Activated CD4-positive, alpha-beta T cell treated with anti-CD3 and anti-CD28 coated beads, Interleukin-2, Interleukin-4, amounts not matched to agents 100 ng/mL and 50 ng/mL, durations not matched to agents 16 hours and 8 hours (primary cell): ENCODE data around the gene ICA1L.
"Not testable (repeated sequence)": the region's sequence is repeated elsewhere in the genome, so short reads cannot be mapped to it uniquely, and the experiment has no call there.

Experiments used
- DNase-seq: peaks from one replicate; pipeline ENCODE4 v3.0.0-alpha.2; 2020; ENCODE audit warnings: low spot score

Gene ICA1L

DNA sequence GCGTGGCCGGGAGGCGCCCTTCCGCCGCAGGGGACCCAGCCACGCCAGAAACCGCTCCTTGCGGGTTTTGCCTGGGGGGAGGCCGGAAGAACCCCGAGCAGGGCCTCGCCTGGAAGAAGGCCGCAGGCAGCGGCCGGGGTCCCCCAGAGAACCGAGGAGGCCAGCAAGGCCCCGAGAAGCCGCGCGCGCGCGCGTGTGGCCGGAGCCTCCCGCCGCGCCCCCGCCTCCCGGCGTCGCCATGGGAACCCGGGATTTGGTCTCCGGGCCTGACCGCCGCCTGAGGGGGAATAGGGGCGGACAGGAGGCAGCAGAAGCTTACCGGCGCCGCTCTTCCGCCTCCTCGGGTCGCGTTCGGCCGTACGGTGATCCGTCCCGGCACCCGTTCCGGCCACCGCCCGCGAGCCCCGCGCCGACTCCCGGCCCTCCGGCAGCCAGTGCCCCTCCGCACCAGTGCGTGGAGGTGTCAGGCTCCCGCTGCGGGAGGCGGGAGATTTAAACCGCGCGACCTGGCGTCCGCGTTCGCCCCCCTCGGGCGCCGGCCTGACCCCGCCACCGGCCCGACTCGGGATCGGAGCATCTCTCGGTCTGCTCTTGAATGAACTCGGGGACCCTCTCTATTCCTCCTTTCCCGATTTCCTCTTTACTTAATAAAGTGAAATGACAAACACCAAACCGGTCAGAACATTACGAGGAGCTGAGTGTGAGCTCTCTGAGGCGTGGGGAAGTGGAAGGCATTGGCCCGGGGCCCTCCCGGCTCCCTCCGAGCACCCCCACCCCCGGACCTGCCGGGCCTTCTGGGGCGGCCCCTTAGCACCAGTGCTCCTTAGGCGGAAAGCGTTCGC, at the start of gene ICA1L:
Gene ICA1L, minus strand, starts transcription at position 467 of the 842 bp plus-strand sequence. CDS start 42,757 bp downstream, outside the sequence.
- DNase-seq, result peak; percentile 34

- no peak for DNase-seq
These were observed 47.3 kb upstream of the ICA1L start for GRCh38 chr2:202918860-202919259.

DNA sequence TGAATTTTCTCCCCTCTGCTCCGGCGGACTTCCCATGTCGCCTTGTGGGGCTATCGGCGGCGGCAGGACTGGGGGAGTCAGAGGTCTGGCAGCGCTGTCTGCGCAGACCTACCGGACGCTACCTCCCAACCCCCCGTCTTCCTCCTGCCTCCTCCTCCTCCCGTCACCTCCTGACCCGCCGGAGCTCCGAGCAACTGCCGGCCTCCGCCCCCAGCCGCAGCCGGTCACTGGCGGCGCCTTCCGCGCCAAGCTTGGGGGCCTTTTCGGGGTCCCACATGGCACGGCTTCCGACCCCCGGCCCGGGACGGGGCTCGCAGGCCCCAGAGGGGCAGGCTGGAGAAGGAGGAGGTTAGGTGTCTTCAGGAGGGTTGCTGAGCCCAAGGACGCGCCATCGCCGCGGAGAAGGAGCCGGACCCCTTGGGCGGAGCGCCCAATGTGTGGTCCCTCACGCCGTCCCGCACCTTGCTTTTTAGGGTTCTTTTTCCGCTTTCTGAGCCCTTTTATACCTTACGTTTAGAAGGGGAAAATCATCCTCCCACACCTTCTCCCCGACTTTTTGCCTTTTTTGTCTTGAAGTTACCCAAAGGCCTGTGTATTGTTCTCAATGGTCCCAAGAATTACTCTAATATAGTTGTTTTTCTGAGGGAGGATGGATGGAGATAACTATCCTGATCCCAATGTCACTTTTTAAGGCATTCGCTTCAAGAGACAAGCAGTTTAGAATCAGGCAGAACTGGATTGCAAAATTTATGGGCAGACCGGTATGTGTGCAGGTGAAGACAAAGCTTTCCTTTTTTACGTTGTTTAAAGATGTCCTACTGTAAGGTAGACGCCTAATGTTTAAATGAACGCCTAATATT, 41.0 kb upstream of the ICA1L start:
- not testable (repeated sequence) for DNase-seq

DNA sequence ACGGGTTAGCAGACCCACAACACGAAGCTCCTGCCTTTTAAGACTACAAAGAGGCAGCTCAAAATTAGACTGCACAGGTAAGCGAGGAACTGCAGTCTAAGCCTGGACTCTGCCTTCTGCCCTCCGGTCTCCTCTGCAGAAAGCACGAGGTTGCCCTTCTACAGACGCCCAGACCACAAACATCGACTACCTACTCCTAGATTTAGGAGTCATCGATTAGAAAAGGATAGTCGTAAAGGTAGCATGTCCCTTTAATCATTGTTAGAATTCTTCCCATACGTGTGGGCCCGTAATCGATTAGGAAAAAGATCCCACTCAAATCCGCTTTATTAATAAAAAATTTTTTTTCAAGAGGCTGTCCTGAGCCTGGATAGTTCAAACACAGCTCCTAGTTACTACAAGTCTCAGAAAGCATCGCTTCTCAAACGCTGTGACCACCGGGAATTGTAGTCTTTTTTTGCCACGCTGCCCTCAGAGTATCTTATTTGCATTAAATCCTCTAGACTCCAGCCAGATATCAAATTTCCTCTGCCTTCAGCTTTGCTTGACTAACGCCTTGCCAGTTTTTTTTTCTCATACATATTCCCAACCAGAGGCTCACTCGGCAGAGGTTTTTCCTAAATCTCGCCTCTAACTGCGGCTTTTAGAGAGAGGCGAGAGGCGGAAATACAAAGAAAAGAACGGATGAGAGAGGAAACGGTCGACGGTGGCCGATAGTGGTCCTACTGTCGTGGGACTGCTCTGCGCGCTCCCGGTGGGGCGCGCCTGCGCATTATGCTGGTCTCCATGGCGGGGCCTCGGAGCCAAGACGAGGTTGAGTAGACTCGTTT, 40.2 kb upstream of the ICA1L start, which contains the start of the genes CARF and WDR12:
Gene CARF, plus strand, starts transcription at position 764 of the 830 bp plus-strand sequence. CDS start 29,628 bp downstream, outside the sequence.
Gene WDR12, minus strand, starts transcription at position 162 of the 830 bp plus-strand sequence. CDS start 197 bp downstream, outside the sequence.
- peak; percentile 92 for DNase-seq

DNA sequence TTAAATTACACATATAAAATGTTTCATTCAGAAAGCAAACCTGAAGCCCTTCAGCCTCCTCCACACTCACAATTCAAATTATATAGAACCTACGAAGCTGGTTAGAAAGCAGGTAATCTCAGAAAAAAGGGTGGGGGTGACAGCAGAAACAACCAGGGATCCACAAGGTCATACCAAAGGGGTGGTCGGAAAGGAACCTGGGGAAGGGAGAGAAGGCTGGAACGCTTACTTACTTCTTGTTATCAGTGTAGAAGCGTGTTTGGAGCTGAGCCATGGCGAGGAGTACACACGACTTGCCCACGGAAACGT, 39.6 kb upstream of the ICA1L start:
- no peak for DNase-seq

GRCh38 chr2:202910698-202911097, 39.1 kb upstream of the ICA1L start:
- DNase-seq, result no peak

GRCh38 chr2:202910250-202910649, 38.7 kb upstream of the ICA1L start:
- DNase-seq, result not testable (repeated sequence)

- no peak for DNase-seq
These were observed 38.0 kb upstream of the ICA1L start for GRCh38 chr2:202909394-202910192.

GRCh38 chr2:202908186-202908585, 36.6 kb upstream of the ICA1L start:
- no peak for DNase-seq

- DNase-seq, result not testable (repeated sequence)
These were observed 33.9 kb upstream of the ICA1L start for GRCh38 chr2:202905507-202905906.

DNA sequence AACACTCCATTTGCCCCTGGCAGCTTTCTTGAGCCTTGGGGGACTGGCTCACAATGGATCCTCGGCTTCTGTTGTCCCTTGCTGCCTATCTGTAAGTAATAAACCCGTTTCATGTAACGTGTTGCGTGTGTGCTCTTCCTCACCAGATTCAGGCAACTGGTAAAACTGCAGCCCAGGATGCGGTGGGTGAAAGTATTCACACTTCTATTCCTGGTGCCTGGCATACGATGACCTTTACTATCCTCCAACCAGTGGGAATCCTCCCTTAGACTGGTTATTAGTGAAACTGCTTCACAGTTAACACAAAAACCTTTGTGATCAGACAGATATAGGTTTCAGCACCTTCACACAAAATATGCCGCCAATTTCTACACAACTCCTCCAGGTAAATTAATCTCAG, 13.6 kb upstream of the ICA1L start:
- no peak for DNase-seq

- no peak for DNase-seq
These were observed 12.6 kb upstream of the ICA1L start for GRCh38 chr2:202883987-202884675.

DNA sequence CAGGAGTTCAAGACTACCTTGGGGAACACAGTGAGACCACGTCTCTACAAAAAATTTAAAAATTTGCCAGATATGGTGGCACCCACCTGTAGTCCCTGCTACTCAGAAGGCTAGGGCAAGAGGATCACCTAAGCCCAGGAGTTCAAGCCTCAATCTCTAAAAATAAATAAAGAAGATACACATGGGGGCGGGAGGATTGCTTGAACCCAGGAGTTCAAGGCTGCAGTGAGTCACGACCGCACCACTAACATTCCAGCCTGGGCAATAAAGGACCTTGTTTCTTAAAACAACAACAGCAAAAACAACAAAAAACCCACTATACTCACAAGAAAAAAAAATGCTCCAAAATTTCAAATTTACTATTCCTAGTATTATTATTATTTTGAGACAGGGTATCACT, 10.0 kb upstream of the ICA1L start:
- DNase-seq, result no peak

- no peak for DNase-seq
These were observed 6.1 kb upstream of the ICA1L start for GRCh38 chr2:202877699-202878098.

GRCh38 chr2:202870431-202871299, 901 bp downstream of the ICA1L start:
- peak; percentile 71 for DNase-seq

- DNase-seq, result no peak
These were observed 9.6 kb downstream of the ICA1L start for GRCh38 chr2:202861987-202862386.

GRCh38 chr2:202858601-202859000, 13.0 kb downstream of the ICA1L start:
- DNase-seq, result no peak

GRCh38 chr2:202849343-202849742, 22.2 kb downstream of the ICA1L start:
- DNase-seq, result not testable (repeated sequence)

DNA sequence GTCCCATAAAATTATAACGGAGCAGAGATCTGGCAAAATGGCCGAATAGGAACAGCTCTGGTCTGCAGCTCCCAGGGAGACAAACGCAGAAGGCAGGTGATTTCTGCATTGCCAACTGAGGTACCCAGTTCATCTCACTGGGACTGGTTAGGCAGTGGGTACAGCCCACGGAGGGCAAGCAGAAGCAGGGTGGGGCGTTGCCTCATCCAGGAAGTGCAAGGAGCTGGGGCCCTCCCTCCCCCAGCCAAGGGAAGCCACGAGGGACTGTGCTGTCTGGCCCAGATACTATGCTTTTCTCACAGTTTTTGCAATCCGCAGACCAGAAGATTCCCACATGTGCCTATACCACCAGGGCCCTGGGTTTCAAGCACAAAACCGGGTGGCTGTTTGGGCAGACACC, 22.8 kb downstream of the ICA1L start:
- DNase-seq, result no peak
